Stimulated activated CD8-positive, alpha-beta memory T cell treated with anti-CD3 and anti-CD28 coated beads, Interleukin-2, amount 100 ng/mL, for 48 hours (primary cell): ENCODE measurements around the gene TENT5A.

Experiments used
- DNase-seq, 2 donors: peaks; one replicate each; pipeline ENCODE4 v3.0.0-alpha.2; 2020; ENCODE audit warnings: low read depth in 2 of 2

Gene TENT5A

GRCh38 chr6:81771097-81771496 is 18.6 kb upstream of the TENT5A start:
- DNase-seq = no peak

DNA sequence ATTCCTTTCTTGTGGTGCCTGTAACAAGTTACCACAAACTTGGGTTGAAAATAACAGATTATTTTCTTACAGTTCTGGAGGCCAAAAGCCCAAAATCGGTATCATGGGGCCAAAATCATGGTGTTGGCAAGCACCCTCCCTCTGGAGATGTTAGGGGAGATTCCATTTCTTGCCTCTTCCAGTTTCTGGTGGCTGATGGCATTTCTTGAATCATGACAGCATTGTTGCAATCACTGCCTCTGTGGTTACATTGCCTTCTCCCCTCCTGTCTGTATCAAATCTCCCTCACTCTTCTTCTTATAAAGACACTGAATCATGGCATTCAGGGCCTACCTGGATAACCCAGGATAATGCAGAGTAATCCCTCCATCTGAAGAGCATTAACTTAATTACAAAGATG is 17.9 kb upstream of the TENT5A start:
- DNase-seq = no peak

DNA sequence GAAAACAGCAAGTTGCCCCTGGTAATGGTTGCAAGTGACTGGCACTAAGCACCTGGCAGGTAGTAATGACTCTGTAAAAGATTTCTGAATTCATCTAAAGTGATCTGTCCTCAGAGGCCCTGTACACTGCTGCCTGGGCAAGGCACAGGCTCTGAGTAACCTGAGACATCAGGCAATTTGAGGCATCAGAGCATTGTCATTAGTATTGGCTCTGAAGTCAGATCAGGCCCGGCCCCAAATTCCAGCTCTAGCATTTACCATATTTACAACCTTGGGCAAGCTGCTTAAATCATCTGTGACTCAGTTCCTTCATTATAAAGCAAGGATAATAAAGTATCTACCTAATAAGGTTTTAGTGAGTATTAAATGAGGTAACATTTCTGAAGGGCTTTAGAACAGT is 17.3 kb upstream of the TENT5A start:
- DNase-seq = no peak

GRCh38 chr6:81768150-81768942 is 15.9 kb upstream of the TENT5A start:
- DNase-seq = no peak

GRCh38 chr6:81767163-81767891 is 14.8 kb upstream of the TENT5A start:
- no peak for DNase-seq

GRCh38 chr6:81766482-81767069 is 14.1 kb upstream of the TENT5A start:
- no peak for DNase-seq

GRCh38 chr6:81764531-81764930 is 12.1 kb upstream of the TENT5A start:
- no peak for DNase-seq

DNA sequence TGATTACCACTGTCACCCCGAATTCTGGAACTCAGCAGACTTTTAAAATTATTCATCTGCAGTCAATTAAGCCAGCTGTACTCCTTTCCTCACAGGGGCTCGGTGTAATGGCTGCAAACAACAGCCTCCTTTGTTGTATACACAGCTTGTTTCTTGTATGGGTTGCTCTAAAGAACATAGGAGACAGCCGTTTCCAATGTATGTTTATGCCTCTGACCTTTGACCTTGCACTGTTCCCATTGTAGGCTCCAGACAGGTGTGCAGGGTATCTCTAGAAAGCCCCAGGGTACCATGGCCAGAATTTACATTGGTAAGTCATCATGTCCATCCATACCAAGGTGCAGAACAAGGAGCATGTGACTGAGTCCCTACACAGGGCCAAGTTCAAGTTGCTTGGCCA is 11.5 kb upstream of the TENT5A start:
- no peak for DNase-seq

DNA sequence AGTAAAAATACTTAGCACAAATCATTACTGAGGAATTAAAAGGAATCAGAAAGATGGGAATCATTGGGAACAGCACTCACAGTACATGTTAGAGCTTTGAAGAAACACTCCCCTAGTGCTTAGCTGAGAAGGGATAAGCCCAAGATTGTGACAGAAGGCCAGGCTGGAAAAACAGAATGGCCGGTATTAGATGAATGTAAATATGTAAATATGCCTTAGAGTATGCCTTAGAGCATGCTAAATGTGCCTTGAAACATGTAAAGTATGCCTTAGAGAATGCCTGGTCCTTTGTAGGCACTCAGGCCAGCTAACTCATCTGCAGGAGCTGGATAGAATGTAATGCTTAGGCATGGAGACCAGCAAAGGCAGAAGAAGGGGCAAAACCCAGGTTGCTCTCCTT is 10.6 kb upstream of the TENT5A start:
- no peak for DNase-seq

- DNase-seq = no peak
Measured at GRCh38 chr6:81762606-81763005, 10.1 kb upstream of the TENT5A start.

DNA sequence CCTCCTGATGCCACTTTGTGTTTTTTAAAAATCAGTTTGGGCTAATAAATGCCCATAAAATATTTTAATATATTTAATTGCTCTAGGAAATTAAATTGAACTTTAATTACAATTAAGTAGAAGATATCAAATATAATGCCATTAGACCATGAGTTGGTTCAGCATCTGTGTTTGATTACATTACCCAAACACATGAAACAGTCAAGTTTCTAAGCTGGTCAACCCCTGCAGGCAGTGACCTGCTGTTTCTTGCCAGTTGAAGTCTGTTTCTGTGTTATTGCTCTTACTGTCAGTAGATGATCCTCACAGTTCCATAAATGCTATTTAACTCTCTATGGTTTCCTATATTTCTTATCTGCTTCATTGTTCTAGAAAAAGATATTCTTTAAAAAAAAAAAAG is 9.7 kb upstream of the TENT5A start:
- no peak for DNase-seq

- DNase-seq = no peak
Measured at GRCh38 chr6:81761197-81761596, 8.7 kb upstream of the TENT5A start.

DNA sequence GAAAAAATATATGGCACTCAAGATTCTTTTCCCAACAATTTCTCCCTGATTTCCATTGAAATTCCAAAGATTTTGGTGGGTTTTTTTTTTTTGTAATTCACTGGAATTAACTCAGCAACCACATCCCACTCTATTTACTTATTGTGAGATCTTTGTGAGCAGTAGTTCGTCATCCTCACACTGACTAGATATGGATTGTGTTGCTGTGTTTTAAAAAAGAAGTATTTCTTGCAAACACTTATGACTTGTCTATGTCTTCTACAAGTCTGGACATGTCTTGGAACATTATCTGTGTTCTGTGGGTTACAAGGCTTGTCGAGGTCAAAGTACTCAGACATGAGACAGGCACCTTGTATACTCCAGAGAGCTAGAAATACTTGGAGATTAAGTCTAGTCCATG is 7.3 kb upstream of the TENT5A start:
- no peak for DNase-seq

- no peak for DNase-seq
Measured at GRCh38 chr6:81758221-81758620, 5.7 kb upstream of the TENT5A start.

GRCh38 chr6:81756690-81757089 is 4.2 kb upstream of the TENT5A start:
- no peak for DNase-seq

DNA sequence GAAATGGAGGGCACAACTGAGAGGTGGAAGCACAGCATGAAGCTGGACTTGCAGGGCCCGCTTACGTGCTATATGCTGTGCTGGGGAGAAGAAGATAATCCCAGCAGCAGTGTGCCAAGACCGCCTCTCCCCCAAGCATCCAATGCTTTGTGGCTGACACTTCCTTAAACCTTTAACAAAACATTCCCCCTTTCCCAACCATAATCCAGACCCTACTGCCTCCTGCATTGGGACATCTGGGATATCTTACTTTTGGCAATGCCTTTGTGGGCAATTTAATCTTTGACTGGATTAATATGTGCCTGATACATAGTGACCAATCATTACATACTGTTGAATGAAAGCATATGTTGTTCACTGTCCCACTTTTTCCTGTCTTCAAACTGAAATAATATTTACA is 3.1 kb upstream of the TENT5A start:
- DNase-seq = no peak

DNA sequence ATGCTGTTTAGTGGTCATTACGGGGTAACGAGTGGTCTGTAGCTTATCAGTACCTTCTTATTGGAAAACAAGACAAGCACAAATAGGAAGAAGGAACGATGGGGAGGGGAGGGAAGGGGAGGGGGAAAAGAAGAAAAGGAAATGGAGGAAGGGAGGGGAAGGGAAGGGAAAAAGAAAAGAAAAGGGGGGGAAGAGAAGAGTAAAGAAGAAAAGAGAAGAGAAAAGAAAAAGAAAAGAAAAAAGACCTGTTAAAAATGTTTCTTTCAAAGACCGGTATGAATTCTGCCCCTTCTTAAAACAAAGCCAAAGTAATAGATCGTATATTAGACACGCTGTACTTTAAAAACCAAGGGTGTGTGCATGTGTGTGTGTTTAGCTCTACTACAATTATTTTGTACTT is 2.4 kb upstream of the TENT5A start:
- DNase-seq = no peak

GRCh38 chr6:81753711-81754577 is 1.5 kb upstream of the TENT5A start:
- peak; percentile 69 to 71 for DNase-seq

DNA sequence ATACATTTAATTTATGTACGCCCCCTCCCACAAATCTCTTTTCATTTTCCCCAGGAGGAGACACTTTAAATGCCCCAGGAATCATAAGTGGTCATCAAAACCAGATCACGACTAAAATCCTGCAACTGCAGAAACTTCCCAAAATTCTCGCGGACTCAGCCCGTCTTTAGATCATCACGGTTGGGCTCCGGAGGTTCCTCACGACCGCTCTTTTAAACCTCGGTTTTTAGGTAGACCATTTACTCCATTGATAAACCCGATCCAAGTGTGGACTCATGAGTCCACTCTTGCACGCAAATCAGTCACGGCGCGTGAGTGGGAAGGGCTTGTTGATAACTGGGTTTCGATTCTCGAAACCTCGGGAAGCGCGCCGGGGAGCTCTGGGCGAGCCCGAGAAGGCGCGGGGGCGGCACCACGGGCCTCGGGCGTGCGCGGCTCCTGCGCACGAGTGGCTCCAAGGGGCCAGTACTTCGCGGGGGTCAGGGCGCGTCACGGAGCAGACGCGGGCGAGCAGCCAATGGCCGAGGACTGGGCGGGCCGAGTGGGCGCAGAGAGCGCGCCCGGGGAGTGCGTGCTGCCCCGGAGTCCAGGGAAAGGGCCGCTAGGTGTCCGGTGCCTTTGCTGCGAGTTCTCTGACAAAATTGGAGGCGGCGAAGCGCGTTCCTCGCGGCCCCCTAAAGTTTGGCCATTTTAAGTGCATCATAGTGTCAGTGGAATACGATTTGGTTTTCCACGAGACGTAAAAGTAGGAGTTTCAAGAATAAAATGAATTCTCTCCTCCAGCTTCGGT is 635 bp upstream of the TENT5A start:
- DNase-seq = peak; percentile 39 to 42

DNA sequence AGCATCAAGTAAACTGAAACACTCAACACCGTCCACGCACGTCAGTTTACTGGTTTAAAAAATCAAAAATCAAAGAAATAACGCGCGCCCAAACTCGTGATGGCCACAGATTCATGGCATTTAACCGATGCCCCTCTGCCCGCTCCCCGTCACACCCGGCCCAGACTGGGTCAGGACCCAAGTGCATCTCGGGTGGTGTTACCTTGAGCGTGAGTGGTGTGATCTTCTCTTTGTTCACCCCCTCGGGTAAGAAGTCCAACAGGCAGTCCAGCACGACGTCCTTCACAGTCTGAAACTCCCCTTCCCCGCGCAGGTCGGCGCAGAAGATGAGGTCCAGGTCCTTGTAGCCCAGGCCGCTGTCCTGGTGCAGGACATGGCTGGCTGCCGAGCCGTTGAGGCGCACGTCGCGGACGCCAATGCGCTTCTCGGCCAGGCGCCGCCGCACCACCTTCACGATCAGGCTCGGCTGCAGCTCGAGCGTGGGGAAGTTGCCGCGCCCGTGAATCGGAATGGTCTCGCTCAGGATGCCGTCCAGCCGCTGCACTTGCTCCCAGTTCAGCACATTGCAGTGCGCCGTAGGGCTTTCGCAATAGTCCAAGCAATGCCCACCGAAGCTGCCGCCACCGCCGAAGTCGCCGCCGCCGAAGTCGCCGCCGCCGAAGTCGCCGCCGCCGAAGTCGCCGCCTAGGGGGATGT is 945 bp downstream of the TENT5A start:
- DNase-seq = peak in 1 of 2 donors; percentile 9
